H7 (cell line): ENCODE measurements around the gene HNRNPLL. TPM values are rescaled to one million over a fixed set of nuclear protein-coding genes. Genes with fewer than 3 reads are reported as not detected.

Experiments
- DNase-seq: peaks from one replicate; pipeline ENCODE4 v3.0.0; 2012
- H3K27me3 ChIP-seq: 2 replicates; pipeline ENCODE4 v1.6.0; 2011; ENCODE audit warnings: mild to moderate bottlenecking, low read length; ENCODE audit not compliant: control insufficient read depth, insufficient read depth
- H3K36me3 ChIP-seq: replicated peaks from 2 replicates; pipeline ENCODE4 v1.5.1; 2011; ENCODE audit warnings: low read length; ENCODE audit not compliant: control insufficient read depth, insufficient read depth
- H3K4me3 ChIP-seq: 2 replicates; pipeline ENCODE4 v1.5.1; 2011; ENCODE audit warnings: low read depth, mild to moderate bottlenecking, control low read depth, low read length, moderate library complexity; ENCODE audit not compliant: insufficient read depth
- total RNA-seq: library from RNA; depleted of rRNA; stranded (reverse); fragments of >200 nt; shearing (Covaris generic); gene quantifications from 2 replicates; pipeline ENCODE4 v1.2.3, GENCODE V29; 2014

Gene HNRNPLL
- total RNA-seq, 1 experiment from 2014 or later, result 72.1 TPM

DNA sequence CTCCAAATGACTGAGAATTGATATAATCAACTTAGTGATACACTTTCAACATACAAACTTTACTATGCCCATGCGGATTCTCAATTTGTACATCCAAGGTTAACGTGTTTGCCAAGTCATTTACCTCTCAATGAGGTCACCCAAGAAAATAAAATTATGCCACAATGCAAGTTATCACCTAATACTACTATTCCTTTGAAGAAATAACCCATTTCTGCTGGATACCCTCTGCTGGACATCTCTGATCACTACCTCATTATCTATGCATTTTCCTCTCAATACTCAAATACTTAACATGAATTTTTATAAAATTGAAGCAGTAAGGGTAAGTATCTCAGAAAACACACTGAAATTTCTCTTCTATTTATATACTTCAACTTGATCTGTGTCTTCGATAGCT is 12.7 kb downstream of the HNRNPLL start:
- no peak for DNase-seq
- Histone ChIP-seq H3K4me3 (no peak overlapping the region), H3K36me3 (no peaks in the 10 kb centered on the region; the same call in none of the 2 replicates), H3K27me3 (no peaks in the 10 kb centered on the region)

DNA sequence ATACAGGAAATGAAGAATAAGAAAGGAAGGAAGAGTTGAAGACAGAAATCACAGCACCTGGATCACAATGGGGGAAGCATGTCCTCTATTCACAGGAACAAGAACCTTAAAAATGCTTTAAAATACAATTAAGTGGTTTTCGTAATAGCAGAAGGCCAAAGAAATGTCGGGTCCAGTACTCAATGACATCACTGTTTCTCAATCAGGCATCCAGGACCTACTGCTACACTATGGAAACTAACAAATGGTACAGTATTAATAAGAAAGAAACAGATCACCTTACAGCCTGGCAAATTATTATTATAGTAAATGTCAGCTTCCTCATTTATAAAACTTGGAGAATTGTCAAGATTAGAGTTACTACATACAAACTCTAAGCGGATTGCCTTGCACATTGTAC is 15.8 kb downstream of the HNRNPLL start:
- DNase-seq, result no peak
- Histone ChIP-seq H3K27me3 (no peaks in the 10 kb centered on the region), H3K4me3 (no peak overlapping the region), H3K36me3 (peaks cover 2% of the 10 kb centered on the region)

DNA sequence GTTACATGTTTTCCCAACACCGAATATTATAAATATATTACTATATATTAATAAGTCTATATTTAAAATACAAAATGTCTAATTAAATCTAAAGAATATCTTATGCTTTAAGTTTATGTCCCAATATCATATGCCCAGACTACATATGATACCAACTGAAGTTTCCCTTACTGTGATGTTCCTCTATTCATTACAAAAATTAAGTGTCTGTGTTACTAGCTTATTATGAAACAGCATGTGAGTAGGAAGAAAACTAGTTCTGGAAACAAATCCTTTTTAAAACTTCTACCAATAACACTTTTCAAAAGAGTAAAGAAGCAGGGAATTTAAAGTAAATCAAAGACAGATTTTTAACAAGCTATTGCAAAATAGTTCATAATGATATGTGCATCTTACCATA is 17.8 kb downstream of the HNRNPLL start:
- H3K27me3 ChIP-seq, result no peaks in the 10 kb centered on the region
- no peak for DNase-seq
- no peak overlapping the region for H3K4me3 ChIP-seq
- peaks cover 4% of the 10 kb centered on the region for H3K36me3 ChIP-seq

DNA sequence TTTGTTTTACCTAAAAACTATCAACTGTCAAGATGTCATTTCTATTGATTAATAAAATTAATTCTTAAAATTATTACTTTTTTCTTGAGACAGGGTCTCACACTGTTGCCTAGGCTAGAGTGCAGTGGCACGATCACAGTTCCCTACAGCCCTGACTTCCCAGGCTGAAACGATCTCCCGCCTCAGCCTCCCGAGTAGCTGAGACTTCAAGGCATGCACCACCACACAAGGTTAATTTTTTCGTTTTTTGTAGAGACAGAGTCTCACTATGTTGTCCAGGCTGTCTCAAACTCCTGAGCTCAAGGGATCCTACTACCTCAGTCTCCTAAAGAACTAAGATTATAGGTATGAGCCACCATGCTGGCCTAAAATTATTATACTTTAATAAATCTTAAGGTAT is 18.7 kb downstream of the HNRNPLL start:
- DNase-seq, result no peak
- Histone ChIP-seq H3K4me3 (no peak overlapping the region), H3K27me3 (no peaks in the 10 kb centered on the region), H3K36me3 (peaks cover 4% of the 10 kb centered on the region)

DNA sequence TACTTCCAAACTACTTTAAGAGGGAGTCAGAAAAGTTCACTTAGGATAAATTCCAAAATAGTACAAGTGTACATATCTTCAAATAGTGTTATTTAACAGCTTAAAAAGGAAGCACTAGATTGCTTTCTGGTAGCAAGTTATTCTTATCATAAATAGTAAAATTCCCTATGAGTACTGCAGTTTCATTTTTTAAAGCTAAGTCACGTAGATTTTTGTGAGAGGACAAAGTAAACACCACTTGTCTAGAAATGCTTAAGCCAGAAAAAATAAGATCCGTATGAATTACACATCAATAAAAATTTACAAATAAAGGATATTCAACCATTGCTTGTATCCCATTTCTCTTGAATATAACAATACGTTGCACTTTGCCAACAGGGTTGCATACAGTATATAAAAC is 19.2 kb downstream of the HNRNPLL start:
- Histone ChIP-seq H3K36me3 (peaks cover 4% of the 10 kb centered on the region), H3K27me3 (no peaks in the 10 kb centered on the region), H3K4me3 (no peak overlapping the region)
- no peak for DNase-seq

DNA sequence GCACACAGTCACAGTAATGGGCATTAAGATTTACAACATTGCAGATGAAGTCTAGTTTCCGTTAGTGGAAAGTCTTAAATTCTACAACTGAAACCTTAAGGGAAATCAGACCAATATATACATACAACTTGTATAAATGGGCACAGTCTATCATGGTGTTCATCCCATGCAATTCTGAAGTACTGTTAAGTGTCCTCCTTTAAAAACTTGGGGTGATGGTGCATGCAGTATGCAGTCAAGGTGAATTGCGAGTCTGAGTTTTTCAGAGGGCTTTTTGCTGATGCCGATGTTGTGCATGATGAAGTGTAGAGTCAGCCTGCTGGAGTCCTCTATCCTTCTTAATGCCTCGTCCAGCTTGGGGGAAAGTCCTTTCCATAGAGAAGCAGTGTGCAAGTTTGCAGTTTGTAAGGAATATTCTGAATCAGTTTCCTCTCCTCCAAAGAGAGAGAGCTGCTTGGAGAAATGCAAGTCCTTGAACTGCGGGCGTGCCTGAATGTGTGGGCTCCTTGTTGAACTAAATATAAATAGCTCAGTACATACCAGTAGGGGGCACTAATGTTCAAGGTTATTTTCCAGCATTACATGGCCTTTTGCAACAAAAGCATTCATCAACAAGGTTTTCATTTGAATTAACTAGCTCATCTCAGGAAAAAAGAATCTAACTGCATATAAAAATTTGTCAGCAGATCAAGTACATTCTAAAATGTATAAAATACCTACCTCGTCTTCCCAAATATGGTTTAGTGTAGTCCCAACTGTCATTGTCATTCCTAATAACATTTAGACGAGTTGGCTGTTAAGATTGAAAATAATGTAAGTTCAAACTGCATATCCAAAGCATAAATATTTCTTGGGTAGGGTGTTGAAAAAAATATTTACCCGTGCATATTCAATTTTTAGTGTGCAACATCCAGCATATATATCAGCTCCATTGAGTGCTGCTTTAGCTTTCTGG is 21.3 kb downstream of the HNRNPLL start:
- Histone ChIP-seq H3K4me3 (no peak overlapping the region), H3K36me3 (peaks cover 4% of the 10 kb centered on the region), H3K27me3 (no peaks in the 10 kb centered on the region)
- DNase-seq, result no peak

DNA sequence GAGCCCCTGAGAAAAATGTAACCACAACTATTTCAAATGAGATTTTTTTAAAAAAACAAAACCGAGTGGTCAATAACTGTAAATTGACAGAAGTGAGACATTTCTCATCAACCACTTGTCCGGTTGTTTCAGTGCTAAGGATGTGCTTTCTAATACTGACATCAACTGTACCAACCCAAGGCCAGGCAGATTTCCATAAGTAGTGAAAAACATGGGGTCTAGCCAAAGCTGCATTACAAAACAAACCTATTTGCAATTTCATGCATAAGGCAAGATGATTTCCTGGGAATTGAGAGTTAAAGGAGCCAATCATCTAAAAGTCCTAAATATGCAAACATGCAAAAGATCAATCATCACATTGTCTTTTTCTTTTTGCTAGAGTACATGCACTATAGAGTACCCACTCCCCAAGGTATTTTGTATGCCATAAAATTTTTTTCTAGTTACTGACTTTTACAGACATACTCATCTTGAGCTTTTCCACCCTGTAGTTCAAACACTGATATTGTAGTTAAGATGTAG is 22.6 kb downstream of the HNRNPLL start:
- Histone ChIP-seq H3K4me3 (no peak overlapping the region), H3K27me3 (no peaks in the 10 kb centered on the region), H3K36me3 (peaks cover 4% of the 10 kb centered on the region)
- no peak for DNase-seq

DNA sequence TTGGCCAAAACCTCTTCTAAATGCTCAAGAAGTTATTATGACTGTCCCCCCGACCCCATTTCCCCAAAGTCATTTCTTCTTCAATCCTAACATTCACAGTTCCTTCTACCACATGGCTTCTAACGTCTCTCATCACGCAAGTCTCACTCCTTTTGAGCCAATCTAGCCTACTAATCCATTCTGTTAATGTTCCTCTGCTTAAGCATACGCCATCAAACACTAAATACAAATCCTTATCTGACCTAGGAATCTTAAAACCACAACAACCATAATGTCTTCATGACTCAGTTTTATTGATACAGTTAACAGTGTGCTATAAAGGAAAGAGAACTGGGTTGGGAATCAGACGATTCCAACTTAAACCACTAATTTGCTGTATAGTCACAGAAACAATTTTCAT is 23.9 kb downstream of the HNRNPLL start:
- Histone ChIP-seq H3K27me3 (no peaks in the 10 kb centered on the region), H3K36me3 (peaks cover 5% of the 10 kb centered on the region), H3K4me3 (no peak overlapping the region)
- no peak for DNase-seq

DNA sequence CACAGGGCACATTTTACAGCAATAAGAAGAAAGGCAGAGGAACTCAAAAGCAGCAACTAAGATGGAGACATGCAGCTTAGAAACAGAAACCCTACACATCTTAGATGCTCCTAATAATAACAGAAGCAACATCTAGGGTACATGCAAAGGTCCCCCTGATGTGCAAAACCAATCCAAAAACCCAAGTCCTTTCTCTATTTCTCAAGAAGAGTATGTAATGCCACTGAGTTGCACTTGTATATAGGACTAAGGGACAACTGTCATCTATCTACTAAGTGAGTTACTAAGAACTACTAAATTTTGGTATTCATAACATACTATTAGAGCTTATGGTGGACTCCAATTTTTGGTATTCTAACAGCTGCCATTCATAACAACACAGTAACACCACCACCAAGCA is 28.4 kb downstream of the HNRNPLL start:
- Histone ChIP-seq H3K36me3 (peaks cover 15% of the 10 kb centered on the region), H3K4me3 (no peak overlapping the region), H3K27me3 (no peaks in the 10 kb centered on the region)
- no peak for DNase-seq

DNA sequence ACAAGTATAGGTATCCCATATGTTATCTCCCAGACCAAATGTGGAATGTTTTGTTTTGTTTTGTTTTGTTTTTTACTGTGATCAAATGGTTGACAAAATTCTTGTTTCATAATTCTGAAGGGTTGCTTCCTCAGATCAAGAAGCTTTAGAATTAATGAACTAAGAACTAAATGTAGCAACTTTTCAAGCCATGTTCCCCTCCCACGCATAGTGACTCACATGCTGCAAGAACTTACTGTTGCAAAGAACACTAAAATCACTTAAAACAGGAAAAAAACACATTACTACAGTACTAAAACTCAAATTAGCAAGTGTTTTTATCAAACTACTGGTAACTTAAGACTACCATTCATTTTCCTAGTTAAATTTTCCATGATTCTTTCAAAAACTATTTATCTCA is 30.6 kb downstream of the HNRNPLL start:
- Histone ChIP-seq H3K4me3 (no peak overlapping the region), H3K36me3 (peaks cover 26% of the 10 kb centered on the region), H3K27me3 (no peaks in the 10 kb centered on the region)
- no peak for DNase-seq

DNA sequence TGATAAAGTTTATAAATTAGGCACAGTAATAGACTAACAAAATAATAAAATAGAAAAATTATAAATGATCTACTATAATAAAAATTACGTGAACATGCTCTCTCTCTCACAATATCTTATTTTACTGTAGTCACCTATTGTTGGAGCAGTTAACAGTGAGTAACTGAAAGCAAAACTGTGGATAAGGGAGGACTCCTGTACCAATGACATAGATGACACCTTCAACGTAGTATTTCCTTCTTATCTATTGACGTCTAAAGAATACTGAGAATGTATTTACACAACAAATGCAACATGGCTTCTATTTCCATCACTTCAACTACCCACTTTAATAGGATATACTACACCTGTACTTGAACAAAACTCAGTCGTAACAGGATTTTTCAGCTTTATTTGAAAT is 31.5 kb downstream of the HNRNPLL start:
- DNase-seq, result no peak
- Histone ChIP-seq H3K27me3 (no peaks in the 10 kb centered on the region), H3K4me3 (no peak overlapping the region), H3K36me3 (peaks cover 28% of the 10 kb centered on the region)

DNA sequence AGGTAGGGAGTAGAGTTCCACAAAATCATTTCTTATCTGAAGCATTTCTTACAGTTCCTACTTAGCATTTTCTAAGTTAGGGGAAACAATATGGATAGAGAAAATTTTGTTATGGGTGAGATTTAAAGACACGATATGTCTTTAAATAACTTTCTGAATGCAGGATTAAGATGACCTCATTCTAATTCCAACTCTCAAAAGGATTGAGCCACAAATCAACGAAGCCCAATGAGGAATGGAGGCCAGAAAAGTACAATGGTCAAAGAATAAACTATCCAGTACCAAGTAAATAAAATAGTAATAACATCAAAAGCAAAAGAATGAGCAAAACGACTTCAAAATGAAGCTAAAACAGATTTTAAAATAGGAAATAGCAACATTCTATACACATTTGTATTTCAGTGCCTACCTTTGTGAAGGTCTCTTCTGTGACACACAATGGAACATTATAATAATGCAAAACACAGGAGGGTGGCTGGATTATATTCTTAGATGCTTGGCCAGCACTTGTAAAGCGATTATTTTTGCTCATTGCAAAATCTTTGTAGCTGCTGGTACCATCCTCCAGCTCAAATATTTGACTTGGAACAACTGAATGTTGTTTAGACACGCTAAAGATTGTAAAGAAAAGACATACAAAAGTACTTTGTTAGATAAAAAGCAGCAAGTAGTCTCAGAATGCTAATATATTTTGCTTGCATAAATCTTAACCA is 33.8 kb downstream of the HNRNPLL start:
- Histone ChIP-seq H3K4me3 (no peak overlapping the region), H3K36me3 (peaks cover 27% of the 10 kb centered on the region), H3K27me3 (no peaks in the 10 kb centered on the region)
- DNase-seq, result no peak

DNA sequence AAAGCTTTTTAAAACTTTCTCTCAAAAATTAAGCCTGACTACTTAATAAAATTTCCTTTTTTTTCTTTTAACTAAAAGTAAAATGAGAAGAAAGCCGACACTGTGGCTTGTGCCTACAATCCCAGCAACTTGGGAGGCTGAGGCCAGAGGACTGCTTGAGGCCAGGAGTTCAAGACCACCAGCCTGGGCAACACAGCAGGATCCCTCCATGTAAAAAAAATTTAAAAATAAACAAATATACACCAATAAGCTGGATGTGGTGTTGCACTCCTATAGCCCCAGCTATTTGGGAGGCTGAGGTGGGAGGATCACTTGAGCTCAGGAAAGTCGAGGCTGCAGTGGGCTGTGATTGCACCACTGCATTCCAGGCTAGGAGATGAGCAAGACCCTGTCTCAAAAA is 37.4 kb downstream of the HNRNPLL start:
- DNase-seq, result no peak
- Histone ChIP-seq H3K4me3 (no peak overlapping the region), H3K27me3 (no peaks in the 10 kb centered on the region), H3K36me3 (peaks cover 23% of the 10 kb centered on the region)

DNA sequence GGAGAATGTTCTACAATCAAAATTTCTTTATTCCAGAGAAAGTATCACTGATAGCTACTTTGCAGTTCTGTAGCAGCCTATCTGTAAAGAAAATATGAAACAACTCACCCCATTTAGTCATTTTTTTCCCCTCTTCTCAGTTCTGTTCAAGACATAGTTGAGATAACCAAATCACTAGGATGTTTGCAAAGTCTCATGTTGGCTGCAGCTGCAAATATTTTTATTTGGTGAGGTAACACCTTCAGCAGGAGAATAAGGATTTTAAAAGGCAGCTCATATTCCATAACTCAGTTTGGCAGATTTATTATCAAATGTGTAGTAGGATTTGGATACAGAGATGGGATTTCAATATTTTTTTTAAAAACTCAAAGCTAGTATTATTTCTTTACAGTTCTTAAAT is 41.0 kb downstream of the HNRNPLL start:
- Histone ChIP-seq H3K27me3 (no peaks in the 10 kb centered on the region), H3K4me3 (no peak overlapping the region), H3K36me3 (peaks cover 8% of the 10 kb centered on the region)
- no peak for DNase-seq

DNA sequence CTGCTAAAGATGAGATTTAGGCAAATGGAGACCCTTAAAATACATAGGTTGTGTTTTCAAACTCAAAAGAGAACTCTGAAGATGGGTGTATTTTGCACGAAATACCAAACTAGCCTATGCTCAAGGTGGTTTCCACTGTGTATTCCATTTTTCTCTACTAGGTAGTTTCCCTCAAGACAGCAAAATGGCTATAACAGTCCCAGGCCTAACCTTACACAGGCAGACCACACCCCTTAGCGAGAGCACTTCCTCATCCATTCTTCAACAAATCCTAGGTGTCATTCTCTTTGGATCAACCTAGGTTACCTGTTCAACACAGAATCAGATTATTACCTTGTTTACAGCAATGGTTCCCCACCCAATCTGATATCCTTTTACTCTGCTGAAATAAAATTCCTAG is 42.6 kb downstream of the HNRNPLL start:
- no peak for DNase-seq
- Histone ChIP-seq H3K4me3 (no peak overlapping the region), H3K27me3 (no peaks in the 10 kb centered on the region), H3K36me3 (peaks cover 8% of the 10 kb centered on the region)
